MM.1S (cell line): ENCODE results near the gene B4GALT5.
"Not testable (repeated sequence)": the region's sequence is repeated elsewhere in the genome, so short reads cannot be mapped to it uniquely, and the experiment has no call there.

Experiments
- DNase-seq: peaks from one replicate; pipeline ENCODE4 v3.0.0-alpha.2; 2015
- H2AFZ ChIP-seq: fragments of 300-600 bp; sonication (generic); 2 replicates; pipeline ENCODE4 v1.6.0; 2016; ENCODE audit warnings: antibody characterized with exemption, low read length
- H3F3A ChIP-seq: fragments of 300-600 bp; sonication (generic); 2 replicates; pipeline ENCODE4 v1.6.1; 2016; ENCODE audit warnings: mild to moderate bottlenecking, antibody characterized with exemption, low read length, moderate library complexity, mixed read lengths; ENCODE audit not compliant: insufficient read depth
- H3K27ac ChIP-seq: fragments of 300-600 bp; sonication (generic); 2 replicates; pipeline ENCODE4 v1.5.1; 2016; ENCODE audit warnings: mild to moderate bottlenecking, low read length
- H3K27me3 ChIP-seq: fragments of 300-600 bp; sonication (generic); replicated peaks from 2 replicates; pipeline ENCODE4 v1.6.0; 2016; ENCODE audit warnings: low read length; ENCODE audit not compliant: insufficient read depth
- H3K36me3 ChIP-seq: fragments of 300-600 bp; sonication (generic); replicated peaks from 2 replicates; pipeline ENCODE4 v1.6.1; 2016; ENCODE audit warnings: mild to moderate bottlenecking, low read length, mixed read lengths; ENCODE audit not compliant: insufficient read depth
- H3K4me1 ChIP-seq: fragments of 300-600 bp; sonication (generic); 2 replicates; pipeline ENCODE4 v1.6.1; 2016; ENCODE audit warnings: low read length, mixed read lengths
- H3K4me2 ChIP-seq: fragments of 300-600 bp; sonication (generic); 2 replicates; pipeline ENCODE4 v1.6.0; 2016; ENCODE audit warnings: low read depth, low read length
- H3K4me3 ChIP-seq: fragments of 300-600 bp; sonication (generic); 2 replicates; pipeline ENCODE4 v1.5.1; 2016; ENCODE audit warnings: low read length, mixed read lengths
- H3K79me2 ChIP-seq: fragments of 300-600 bp; sonication (generic); 2 replicates; pipeline ENCODE4 v1.6.1; 2016; ENCODE audit warnings: mixed run types, low read length, mixed read lengths
- H3K9ac ChIP-seq: fragments of 300-600 bp; sonication (generic); 2 replicates; pipeline ENCODE4 v1.6.1; 2016; ENCODE audit warnings: low read length, mixed read lengths
- H3K9me2 ChIP-seq: fragments of 300-600 bp; sonication (generic); replicated peaks from 2 replicates; pipeline ENCODE4 v1.6.1; 2016; ENCODE audit warnings: mild to moderate bottlenecking, low read length, mixed read lengths; ENCODE audit not compliant: insufficient read depth
- H3K9me3 ChIP-seq: fragments of 300-600 bp; sonication (generic); replicated peaks from 2 replicates; pipeline ENCODE4 v1.6.1; 2016; ENCODE audit warnings: mild to moderate bottlenecking, low read length, mixed read lengths; ENCODE audit not compliant: insufficient read depth
- H4K20me1 ChIP-seq: fragments of 300-600 bp; sonication (generic); 2 replicates; pipeline ENCODE4 v1.6.1; 2016; ENCODE audit warnings: mild to moderate bottlenecking, low read length, moderate library complexity, mixed read lengths; ENCODE audit not compliant: insufficient read depth
- CTCF ChIP-seq: fragments of 300-600 bp; sonication (generic); IDR thresholded peaks from 2 replicates; pipeline ENCODE4 v1.5.1; 2016; ENCODE audit warnings: antibody characterized with exemption, low read length, mixed read lengths
- EZH2 ChIP-seq: fragments of 300-600 bp; sonication (generic); optimal IDR thresholded peaks from 2 replicates; pipeline ENCODE3; 2017; ENCODE audit warnings: low read depth, mild to moderate bottlenecking, antibody characterized with exemption, low read length, mixed read lengths
- EZH2phosphoT487 ChIP-seq: fragments of 300-600 bp; sonication (generic); IDR thresholded peaks from 2 replicates; pipeline ENCODE4 v1.6.1; 2018; ENCODE audit warnings: antibody characterized with exemption, low read length

The B4GALT5 gene

GRCh38 chr20:49707118-49707517, 6.6 kb downstream of the B4GALT5 start:
- Histone ChIP-seq H3K27ac (no peak overlapping the region), H2AFZ (no peak overlapping the region), H3K9ac (no peak overlapping the region), H3K27me3 (no peaks in the 10 kb centered on the region), H3K9me3 (no peaks in the 10 kb centered on the region), H3K4me3 (no peak overlapping the region), H3K4me1 (peaks cover 24% of the 10 kb centered on the region), H3F3A (peaks cover 3% of the 10 kb centered on the region), H3K79me2 (peaks cover 93% of the 10 kb centered on the region), H3K36me3 (no peaks in the 10 kb centered on the region), H3K9me2 (no peaks in the 10 kb centered on the region), H3K4me2 (no peak overlapping the region), H4K20me1 (no peaks in the 10 kb centered on the region; the same call in 1 of the 2 replicates)
- DNase-seq = no peak
- TF ChIP-seq CTCF = no peak

DNA sequence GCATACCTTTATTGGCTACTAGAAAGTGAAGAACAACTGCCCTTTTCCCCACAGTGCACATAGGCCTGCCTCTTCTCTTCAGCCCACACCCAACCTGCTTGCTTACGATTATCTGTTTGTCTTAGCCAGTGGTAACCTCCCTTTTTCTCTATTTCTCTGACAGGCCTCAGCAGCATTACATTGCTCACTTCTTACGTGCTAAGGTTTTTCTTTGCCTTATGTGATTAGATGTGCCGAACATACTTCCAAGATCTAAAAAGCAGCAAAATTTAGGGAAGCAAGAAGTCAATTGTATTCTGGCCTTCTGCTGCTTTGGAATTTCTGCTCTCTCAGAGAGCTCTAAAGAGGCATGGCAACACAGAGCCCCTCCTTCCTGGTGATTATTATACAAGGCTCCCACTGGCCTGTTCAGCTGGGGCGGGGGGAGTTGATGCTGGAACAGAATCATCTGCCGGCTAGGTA, 7.0 kb downstream of the B4GALT5 start:
- H3K36me3 ChIP-seq = no peaks in the 10 kb centered on the region
- H3K9ac ChIP-seq = no peak overlapping the region
- peaks cover 93% of the 10 kb centered on the region for H3K79me2 ChIP-seq
- H3K4me2 ChIP-seq = no peak overlapping the region
- H3K9me3 ChIP-seq = no peaks in the 10 kb centered on the region
- H2AFZ ChIP-seq = no peak overlapping the region
- no peak overlapping the region for H3K4me3 ChIP-seq
- peaks cover 22% of the 10 kb centered on the region for H3K4me1 ChIP-seq
- no peak for DNase-seq
- TF ChIP-seq EZH2phosphoT487 (no peak), EZH2 (no peak), CTCF (no peak)
- no peak overlapping the region for H3K27ac ChIP-seq
- H4K20me1 ChIP-seq = no peaks in the 10 kb centered on the region; the same call in 1 of the 2 replicates
- no peaks in the 10 kb centered on the region for H3K27me3 ChIP-seq
- H3F3A ChIP-seq = peaks cover 3% of the 10 kb centered on the region
- H3K9me2 ChIP-seq = no peaks in the 10 kb centered on the region

GRCh38 chr20:49705893-49706292, 7.8 kb downstream of the B4GALT5 start:
- H3K79me2 ChIP-seq = peaks cover 93% of the 10 kb centered on the region
- H4K20me1 ChIP-seq, H3K9me2 ChIP-seq, H3K9me3 ChIP-seq, H3K36me3 ChIP-seq, H3F3A ChIP-seq, H3K27me3 ChIP-seq, DNase-seq, H2AFZ ChIP-seq, H3K9ac ChIP-seq, H3K27ac ChIP-seq, H3K4me3 ChIP-seq: not testable (repeated sequence)
- H3K4me2 ChIP-seq = 0 out of 2 replicates have a peak overlapping the region, but pooled peaks have one; percentile 0
- peaks cover 22% of the 10 kb centered on the region for H3K4me1 ChIP-seq

- Histone ChIP-seq H3K36me3 (no peaks in the 10 kb centered on the region), H3K4me1 (peaks cover 22% of the 10 kb centered on the region), H2AFZ (no peak overlapping the region), H3K79me2 (peaks cover 94% of the 10 kb centered on the region), H3K9me3 (no peaks in the 10 kb centered on the region), H3K4me3 (no peak overlapping the region), H3K9ac (no peak overlapping the region), H3K9me2 (no peaks in the 10 kb centered on the region), H3F3A (peaks cover 3% of the 10 kb centered on the region), H3K27me3 (no peaks in the 10 kb centered on the region), H4K20me1 (no peaks in the 10 kb centered on the region; the same call in 1 of the 2 replicates), H3K4me2 (peak overlapping the region; percentile 10; the same call in 1 of the 2 replicates), H3K27ac (peak overlapping the region; percentile 24; the same call in 1 of the 2 replicates)
- TF ChIP-seq EZH2phosphoT487 = no peak
- no peak for TF ChIP-seq CTCF
- no peak for TF ChIP-seq EZH2
- peak; percentile 59 for DNase-seq
Measured at GRCh38 chr20:49705358-49705757, 8.3 kb downstream of the B4GALT5 start.
